ENCODE measurements around the gene CASZ1. TPM values are rescaled to one million over a fixed set of nuclear protein-coding genes. Genes with fewer than 3 reads are reported as not detected.

CASZ1 gene
- total RNA-seq, 1 experiment from 2014 or later, result 8.5 TPM

DNA sequence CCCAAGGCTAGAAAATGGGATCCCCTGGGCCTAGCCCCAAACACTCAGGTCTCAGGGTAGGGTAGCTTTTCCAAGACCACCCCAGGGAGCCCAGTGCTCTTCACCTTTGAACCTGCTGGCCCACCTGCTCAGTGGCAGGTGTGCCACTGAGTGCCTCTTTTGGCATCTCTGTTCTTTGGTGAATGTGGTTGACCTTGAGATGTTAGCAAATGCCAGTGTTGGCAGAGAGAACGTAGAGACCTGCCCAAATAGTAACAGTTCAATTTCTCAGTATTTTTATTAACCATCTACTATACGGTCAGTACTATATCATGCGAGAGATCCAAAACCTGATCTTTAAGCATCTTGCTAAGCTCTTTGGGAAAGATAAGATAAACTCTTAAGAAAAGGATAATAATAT, 193.5 kb downstream of the CASZ1 start:
- DNase-seq (ENCODE audit: low read depth), result no peak

DNA sequence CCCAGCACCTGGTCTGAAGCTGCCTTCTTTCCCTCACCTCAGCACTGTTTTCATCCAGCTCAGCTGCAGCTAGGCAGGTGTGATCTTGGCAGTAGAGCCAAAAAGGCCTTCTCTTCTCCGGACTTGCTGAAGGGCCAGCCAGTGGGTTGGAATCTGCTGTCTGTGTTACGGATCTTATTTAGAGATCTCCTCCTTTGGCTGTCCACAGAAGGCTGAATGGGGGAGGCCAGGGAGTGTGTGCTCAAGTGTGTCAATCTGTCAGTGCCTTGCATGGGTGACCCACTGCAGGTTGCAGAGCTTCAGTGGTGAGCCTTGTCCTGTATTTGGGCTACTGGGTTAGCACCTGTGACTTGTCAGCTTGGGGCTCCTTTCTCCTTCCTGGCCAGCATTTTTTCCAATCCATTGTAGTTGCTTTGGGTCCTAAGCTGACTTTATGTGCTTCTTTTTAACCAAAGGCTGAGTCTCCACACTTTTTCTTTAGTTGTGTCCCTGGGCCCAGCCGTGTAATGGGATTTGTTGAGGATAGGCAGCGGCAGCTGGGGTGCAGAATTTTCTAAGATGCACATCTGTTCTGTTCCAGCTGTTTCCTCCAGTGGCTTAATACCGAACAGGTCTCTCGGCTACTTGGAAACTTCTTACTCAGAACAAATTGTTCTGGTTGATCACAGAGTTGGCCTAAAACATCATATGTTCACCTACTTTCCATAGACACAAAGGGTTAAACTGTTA, 194.9 kb downstream of the CASZ1 start:
- no peak for DNase-seq (ENCODE audit: low read depth)

DNA sequence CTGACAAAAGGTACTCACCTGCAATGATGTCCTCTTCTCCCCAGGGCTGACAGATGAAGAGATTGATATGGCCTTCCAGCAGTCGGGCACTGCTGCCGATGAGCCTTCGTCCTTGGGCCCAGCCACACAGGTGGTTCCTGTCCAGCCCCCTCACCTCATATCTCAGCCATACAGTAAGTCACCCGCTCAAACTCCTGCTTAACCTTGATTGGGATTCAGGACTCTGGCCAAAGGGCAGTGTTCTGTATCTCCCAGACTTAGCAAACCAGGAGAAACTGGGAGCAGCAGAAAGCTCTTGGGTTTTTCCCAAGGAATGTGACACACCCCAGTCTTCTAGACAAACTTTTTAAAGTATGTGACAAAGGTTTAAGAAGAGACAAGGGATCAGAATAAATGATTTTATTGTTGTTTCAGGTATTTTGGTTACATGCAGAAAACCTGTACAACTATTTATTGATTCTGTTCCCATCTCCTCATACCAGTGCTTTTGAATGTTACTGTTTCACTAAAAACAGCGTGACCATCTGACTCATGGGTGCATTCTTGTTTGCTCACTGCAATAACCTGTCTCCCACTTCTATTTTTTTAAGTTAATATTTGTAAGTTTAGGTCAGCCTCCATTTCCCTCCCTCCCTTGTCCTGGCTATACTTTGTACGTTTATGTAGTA, 197.1 kb downstream of the CASZ1 start:
- DNase-seq (ENCODE audit: low read depth), result peak; percentile 58

DNA sequence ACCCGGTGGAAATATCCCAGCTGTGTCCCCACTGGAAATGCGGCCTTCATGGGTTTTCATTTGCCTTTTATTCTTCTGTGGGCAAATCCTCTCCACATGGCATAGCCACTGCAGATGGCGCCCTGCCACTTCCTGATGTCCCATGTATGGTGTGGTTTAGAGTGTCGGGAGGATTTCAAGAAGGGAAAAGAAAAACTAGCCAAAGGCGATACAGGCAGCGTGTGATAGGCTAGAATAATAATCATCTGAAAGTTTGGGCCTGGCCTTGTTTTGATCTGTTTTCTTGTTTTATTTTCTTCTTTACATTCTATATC, 198.1 kb downstream of the CASZ1 start:
- DNase-seq (ENCODE audit: low read depth), result peak; percentile 44

DNA sequence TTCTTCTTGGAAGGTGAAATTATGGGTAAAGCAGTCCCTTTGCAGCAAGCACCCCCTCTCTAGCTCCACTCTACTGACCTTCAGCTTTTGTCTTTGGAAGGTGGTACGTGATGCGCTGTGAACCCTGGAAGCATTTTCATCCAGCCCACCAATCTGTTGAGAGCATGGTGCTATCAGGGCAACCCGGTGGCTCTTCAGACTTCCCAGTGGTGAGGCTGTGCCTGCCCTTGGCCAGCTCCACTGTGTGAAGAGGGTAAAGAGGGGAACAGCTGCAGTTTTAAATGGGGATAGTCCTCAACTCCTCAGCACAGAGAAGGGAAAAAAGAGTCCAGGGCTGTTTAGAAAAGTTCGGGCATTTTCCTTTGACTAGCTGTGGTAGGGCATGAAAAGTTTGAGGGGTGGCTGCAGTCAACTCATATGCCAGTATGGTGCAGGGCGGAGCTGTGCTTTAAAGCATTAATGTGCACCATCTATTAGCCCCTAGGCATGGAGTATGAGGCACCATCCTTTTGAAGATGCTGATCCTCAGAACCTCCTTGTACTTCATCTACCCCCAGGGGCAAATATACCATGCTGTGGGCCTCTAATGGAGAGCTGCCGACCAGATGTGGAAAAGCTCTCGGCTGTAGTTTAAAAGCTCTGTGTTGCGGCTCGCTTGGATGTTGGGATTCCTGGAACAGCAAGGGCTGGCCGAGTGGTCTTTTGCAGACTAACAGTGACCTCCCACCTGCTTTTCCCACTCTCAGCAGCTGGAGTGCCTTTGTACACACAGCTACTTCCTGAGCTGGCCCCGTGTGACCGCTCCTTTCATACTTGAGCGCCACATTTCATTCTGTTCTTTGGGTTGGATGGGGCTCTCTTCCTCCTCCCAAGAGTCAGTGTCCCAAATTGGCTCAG, 198.7 kb downstream of the CASZ1 start:
- no peak for DNase-seq (ENCODE audit: low read depth)

DNA sequence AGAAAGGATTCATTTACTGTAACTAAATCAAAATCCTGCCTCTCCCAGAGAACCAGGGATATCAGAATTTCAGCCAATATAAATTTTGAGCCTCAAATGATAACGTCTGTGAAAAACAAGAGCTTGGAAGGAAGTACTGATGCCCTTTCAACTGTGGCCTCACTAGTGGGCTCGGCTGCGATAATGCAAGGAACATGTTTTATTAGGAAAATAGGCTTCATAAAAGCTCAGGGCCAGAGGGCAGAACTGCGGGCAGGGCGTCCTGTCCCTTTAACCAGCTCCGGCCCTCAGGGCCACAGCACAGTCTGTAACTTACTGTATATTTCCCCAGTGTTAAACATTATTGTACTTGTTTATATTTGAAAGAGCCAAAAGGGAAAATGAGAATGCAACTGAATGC, 199.7 kb downstream of the CASZ1 start:
- no peak for DNase-seq (ENCODE audit: low read depth)

DNA sequence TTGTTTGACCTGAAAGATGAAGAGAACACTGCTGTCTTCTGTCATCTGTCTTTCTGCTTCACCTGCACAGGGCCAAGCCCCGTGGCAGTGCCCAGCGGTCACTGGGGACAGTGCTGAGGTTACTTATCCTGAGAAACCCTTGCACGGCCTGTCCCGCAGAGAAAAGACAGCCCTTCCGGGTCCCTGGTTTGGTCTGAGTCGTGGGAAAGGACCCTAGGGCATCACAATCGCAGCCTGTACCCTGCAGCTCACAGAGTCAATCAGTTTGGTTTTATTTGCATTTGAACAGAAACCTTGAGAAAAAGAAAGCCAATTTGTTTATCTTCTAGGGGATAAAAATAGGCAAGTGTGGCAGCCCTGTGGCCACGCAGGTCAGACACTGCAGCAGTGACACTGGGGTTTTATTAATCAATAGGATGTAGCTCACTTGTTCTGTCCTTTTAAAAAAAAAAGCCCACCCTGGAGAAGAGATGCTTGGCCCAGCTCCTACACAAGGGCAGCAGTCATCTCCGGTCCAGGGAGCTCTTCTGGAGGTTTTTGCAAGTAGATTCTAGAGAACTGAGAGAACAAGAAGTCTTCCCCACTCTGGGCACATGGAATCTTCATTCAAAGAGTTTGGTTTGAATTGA, 201.7 kb downstream of the CASZ1 start:
- no peak for DNase-seq (ENCODE audit: low read depth)

DNA sequence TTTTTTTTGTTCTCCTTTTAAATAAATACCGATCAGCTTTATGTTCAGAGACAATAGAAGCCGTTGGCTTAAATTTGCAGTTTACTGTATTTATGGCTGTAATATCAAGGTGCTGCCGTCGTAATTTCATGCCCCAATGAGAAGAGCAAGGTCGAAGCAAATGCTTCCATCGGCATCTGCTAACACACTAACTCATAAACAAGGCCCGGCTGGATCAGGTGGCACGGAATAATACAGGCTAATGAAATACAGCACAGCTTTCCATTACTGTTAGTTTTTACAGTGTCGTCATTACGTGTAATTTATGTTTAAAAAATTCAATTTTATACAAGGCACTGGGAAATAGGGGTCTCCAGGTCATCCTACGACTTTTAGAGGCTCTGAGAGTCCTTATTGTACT, 202.7 kb downstream of the CASZ1 start:
- DNase-seq (ENCODE audit: low read depth), result no peak

DNA sequence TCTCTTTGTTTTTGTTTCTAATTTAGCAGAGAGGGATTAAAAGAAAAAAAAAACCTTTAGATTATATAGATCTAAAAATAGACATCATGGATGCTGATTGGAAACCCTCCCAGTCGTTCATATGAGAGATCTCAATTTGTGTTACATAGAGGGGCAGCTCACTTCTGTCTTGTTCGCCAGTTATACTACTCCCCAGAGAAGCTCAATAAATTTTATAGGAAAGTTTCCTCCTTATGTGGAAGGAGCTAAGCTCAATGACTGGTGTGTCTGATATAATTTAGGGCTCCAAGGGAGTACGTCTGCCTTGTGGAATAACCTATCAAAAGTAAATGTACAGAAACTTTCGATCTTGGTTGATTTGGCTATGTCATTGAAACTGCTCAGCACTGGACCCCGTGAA, 204.1 kb downstream of the CASZ1 start:
- no peak for DNase-seq (ENCODE audit: low read depth)

DNA sequence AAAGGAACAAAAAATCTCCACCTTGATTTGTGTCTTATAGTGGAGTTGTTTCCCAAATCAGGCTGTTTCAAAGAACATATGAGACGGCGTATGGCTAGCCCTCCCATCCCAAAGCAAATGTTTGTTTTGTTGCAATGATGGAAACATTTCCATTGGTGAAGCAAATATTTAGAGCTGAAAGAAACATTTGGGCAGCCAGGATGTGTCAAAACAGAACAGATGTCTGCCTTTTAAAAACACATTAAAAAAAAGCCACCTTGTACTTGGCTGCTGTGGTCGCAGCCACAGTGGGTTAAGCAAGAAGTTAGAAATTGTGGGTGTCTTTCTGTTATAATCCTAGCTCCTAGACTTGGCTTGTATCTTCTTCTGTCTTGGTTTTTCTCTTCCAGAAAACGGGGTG, 205.4 kb downstream of the CASZ1 start:
- no peak for DNase-seq (ENCODE audit: low read depth)

DNA sequence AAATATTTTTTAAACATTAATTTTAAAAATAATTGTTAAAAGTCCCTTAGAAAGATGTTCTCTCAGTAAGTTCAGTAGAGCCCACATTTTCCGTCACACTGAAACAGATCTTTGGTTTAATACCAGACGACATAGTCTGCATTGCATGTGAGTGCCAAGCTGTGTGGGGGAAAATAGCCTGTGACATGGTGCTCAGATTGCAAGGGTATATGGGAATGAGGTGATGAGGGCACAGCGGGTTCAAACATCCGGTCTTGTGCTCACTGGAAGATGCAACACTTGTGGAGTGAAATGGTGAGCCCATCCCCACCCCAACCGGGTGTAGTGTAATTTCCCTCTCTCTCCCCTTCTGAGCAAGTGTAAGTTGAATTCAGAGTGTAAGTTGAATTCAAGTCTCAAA, 207.4 kb downstream of the CASZ1 start:
- no peak for DNase-seq (ENCODE audit: low read depth)

DNA sequence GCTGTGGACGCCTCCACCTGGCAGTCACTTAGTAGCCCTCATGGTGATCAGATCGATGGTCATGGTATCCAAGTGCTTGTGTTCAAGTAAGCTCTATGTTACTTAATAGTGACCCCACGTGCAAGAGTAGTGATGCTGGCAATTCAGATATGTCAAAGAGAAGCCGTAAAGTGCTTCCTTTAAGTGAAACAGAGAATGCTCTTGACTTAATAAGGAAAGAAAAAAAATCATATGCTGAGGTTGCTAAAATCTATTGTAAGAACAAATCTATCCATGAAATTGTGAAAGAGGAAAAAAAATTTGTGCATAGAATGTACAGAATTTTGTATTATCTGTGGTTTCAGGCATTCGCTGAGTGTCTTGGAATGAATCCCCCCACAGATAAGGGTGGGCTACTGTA, 207.8 kb downstream of the CASZ1 start:
- DNase-seq (ENCODE audit: low read depth), result no peak

Other genes with a start within 250 kb of the CASZ1 start
- gene TARDBP, start 216.0 kb upstream of the CASZ1 start, total RNA-seq (2014; rRNA removed; shearing (Covaris generic)), result 102 and 107 TPM in 2 replicates

Data from Daoy (cell line).